GM21515 (cell line): ENCODE data around the gene MARK2.
"Not testable (repeated sequence)": the region's sequence is repeated elsewhere in the genome, so short reads cannot be mapped to it uniquely, and the experiment has no call there.

Experiments used
- ATAC-seq: cut with Tn5 transposase; IDR thresholded peaks from one replicate; pipeline ENCODE4 v1.9.1; 2021; ENCODE audit not compliant: unreplicated experiment

MARK2 gene

GRCh38 chr11:63838678-63839507 is at the start of gene MARK2:
Gene MARK2 (plus strand): TSS chr11:63839110. CDS start chr11:63839507, 397 bp downstream.
- peak; percentile 69 for ATAC-seq

GRCh38 chr11:63791495-63792167 is 47.3 kb upstream of the MARK2 start:
- no peak for ATAC-seq

GRCh38 chr11:63793161-63793560 is 45.7 kb upstream of the MARK2 start:
- no peak for ATAC-seq

GRCh38 chr11:63795066-63795465 is 43.8 kb upstream of the MARK2 start:
- ATAC-seq, result no peak

- no peak for ATAC-seq
Measured at GRCh38 chr11:63800921-63801320, 38.0 kb upstream of the MARK2 start.

- ATAC-seq, result no peak
Measured at GRCh38 chr11:63802637-63803414, 36.1 kb upstream of the MARK2 start.

- no peak for ATAC-seq
Measured at GRCh38 chr11:63804259-63804658, 34.7 kb upstream of the MARK2 start.

GRCh38 chr11:63805844-63806415 is 33.0 kb upstream of the MARK2 start:
- ATAC-seq, result no peak

GRCh38 chr11:63810383-63810782 is 28.5 kb upstream of the MARK2 start:
- ATAC-seq, result not testable (repeated sequence)

- ATAC-seq, result no peak
Measured at GRCh38 chr11:63811522-63811921, 27.4 kb upstream of the MARK2 start.

- ATAC-seq, result peak; percentile 84
Measured at GRCh38 chr11:63813035-63813562, 25.8 kb upstream of the MARK2 start, which contains the start of gene SPINDOC. Gene SPINDOC (plus strand): TSS chr11:63813456. CDS start chr11:63813687, 231 bp downstream.

- ATAC-seq, result peak; percentile 23
Measured at GRCh38 chr11:63813563-63814382, 25.1 kb upstream of the MARK2 start.

GRCh38 chr11:63814383-63814736 is 24.6 kb upstream of the MARK2 start:
- no peak for ATAC-seq

- no peak for ATAC-seq
Measured at GRCh38 chr11:63816166-63816565, 22.7 kb upstream of the MARK2 start.

- ATAC-seq, result no peak
Measured at GRCh38 chr11:63816732-63817131, 22.2 kb upstream of the MARK2 start.

GRCh38 chr11:63817758-63818498 is 21.0 kb upstream of the MARK2 start:
- ATAC-seq, result no peak

- no peak for ATAC-seq
Measured at GRCh38 chr11:63818609-63819008, 20.3 kb upstream of the MARK2 start.

GRCh38 chr11:63821411-63821810 is 17.5 kb upstream of the MARK2 start:
- ATAC-seq, result no peak

GRCh38 chr11:63826471-63827190 is 12.3 kb upstream of the MARK2 start:
- no peak for ATAC-seq
